H1 (cell line): ENCODE measurements around the gene TFDP3. TPM values are rescaled to one million over a fixed set of nuclear protein-coding genes. Genes with fewer than 3 reads are reported as not detected.

ENCODE experiments used
- BRCA1 ChIP-seq: IDR thresholded peaks from 2 replicates; pipeline ENCODE4 v1.6.1; 2012; ENCODE audit warnings: low read depth, low read length, improper control_type of control experiment
- CTCF ChIP-seq, 3 experiments: IDR thresholded peaks; 1 replicate in 2 of 3; 2 replicates in 1 of 3; pipeline versions ENCODE4 v1.5.1 to v1.6.1; 2011; ENCODE audit warnings: low read length in 3 of 3, mild to moderate bottlenecking in 3 of 3, inconsistent platforms in 2 of 3, low read depth in 1 of 3, moderate library complexity in 1 of 3; ENCODE audit not compliant: insufficient read depth in 1 of 3; ENCODE audit errors: control extremely low read depth in 1 of 3
- EP300 ChIP-seq, 2 experiments: IDR thresholded peaks; 1 replicate in 1 of 2; 2 replicates in 1 of 2; pipeline ENCODE4 v1.6.1; 2011 to 2012; ENCODE audit warnings: low read depth in 2 of 2, low read length in 2 of 2, mild to moderate bottlenecking in 2 of 2, borderline replicate concordance in 1 of 2, inconsistent platforms in 1 of 2, moderate library complexity in 1 of 2
- RXRA ChIP-seq: IDR thresholded peaks from 2 replicates; pipeline ENCODE4 v1.6.1; 2011; ENCODE audit warnings: low read depth, mild to moderate bottlenecking, low read length, moderate library complexity; ENCODE audit not compliant: insufficient read depth
- SAP30 ChIP-seq: fragments of 300-600 bp; sonication (generic); IDR thresholded peaks from 2 replicates; pipeline ENCODE4 v1.7.1; 2012; ENCODE audit warnings: low read length, moderate library complexity, mild to moderate bottlenecking, inconsistent platforms; ENCODE audit not compliant: insufficient read depth, insufficient replicate concordance
- SIN3A ChIP-seq, 2 experiments: IDR thresholded peaks in 1 of 2; conservative IDR thresholded peaks in 1 of 2; 2 replicates each; pipeline ENCODE4 v1.6.1; 2011 to 2012; ENCODE audit warnings: low read length in 2 of 2, improper control_type of control experiment in 1 of 2, low read depth in 1 of 2, mild to moderate bottlenecking in 1 of 2
- SRF ChIP-seq: IDR thresholded peaks from 2 replicates; pipeline ENCODE4 v1.6.1; 2011; ENCODE audit warnings: mild to moderate bottlenecking, low read depth, low read length, moderate library complexity
- polyA plus RNA-seq, 7 experiments: library from polyadenylated mRNA; depleted of rRNA in 3 of 7; stranded (reverse) in 5 of 7; unstranded in 2 of 7; fragments of >200 nt in 5 of 7; fragments of 200-250 nt in 2 of 7; gene quantifications; 1 replicate in 5 of 7; 2 replicates in 1 of 7; 4 replicates in 1 of 7; pipeline versions ENCODE4 v1.2.1 to v1.2.3, GENCODE V29; 2011 to 2013; ENCODE audit warnings: missing spikeins in 2 of 7, mixed read lengths in 2 of 7
- total RNA-seq: library from RNA; stranded (reverse); fragmentation: NEBNext Ultra II Directional; extraction: Animal tissue kit (Norgen Biotek cat#: 25700); gene quantifications from 2 replicates; pipeline ENCODE4 v1.2.1, GENCODE V29; 2021

Gene TFDP3
- total and polyA plus RNA-seq, 2 of the 8 experiments (the other 6 are each of a cell fraction or from before 2014, with no cell fraction given), result not detected

DNA sequence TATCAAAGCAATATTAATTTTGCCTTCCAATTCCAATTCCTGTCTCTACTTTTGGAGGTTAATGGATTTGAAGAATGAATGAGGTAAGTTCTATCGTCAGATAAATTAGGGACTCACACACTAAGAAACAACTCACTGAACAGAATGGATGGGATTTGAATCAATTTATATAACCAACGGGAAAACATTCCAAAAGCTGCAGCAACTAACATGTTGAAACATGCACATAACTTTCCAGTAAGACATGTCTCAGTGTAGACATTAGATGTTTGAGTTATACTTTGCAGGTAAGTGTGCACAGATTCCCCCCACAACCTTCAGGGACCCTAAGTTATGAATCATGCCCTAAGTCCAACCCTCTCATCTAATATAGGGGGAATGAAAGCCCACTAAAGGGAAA, 34.3 kb downstream of the TFDP3 start (continued):
- TF ChIP-seq CTCF (IDR thresholded peaks at IDR 0.05; ENCODE audit: control extremely low read depth in 1 of 3, insufficient read depth in 1 of 3, low read depth in 1 of 3, low read length in 3 of 3) (no peak), SIN3A (conservative IDR thresholded peaks at IDR 0.05 in 1 of 2, IDR thresholded peaks at IDR 0.05 in 1 of 2; ENCODE audit: low read depth in 1 of 2, low read length in 2 of 2) (no peak), SRF (no peak), EP300 (IDR thresholded peaks at IDR 0.05; ENCODE audit: borderline replicate concordance in 1 of 2, low read depth in 2 of 2, low read length in 2 of 2) (no peak), RXRA (no peak), BRCA1 (no peak), SAP30 (no peak)
